Eye (tissue), 1 donor: ENCODE data around the gene CYP24A1.

Source experiments
- DNase-seq: peaks from one replicate; pipeline ENCODE4 v3.0.0-alpha.2; 2015

Gene CYP24A1

DNA sequence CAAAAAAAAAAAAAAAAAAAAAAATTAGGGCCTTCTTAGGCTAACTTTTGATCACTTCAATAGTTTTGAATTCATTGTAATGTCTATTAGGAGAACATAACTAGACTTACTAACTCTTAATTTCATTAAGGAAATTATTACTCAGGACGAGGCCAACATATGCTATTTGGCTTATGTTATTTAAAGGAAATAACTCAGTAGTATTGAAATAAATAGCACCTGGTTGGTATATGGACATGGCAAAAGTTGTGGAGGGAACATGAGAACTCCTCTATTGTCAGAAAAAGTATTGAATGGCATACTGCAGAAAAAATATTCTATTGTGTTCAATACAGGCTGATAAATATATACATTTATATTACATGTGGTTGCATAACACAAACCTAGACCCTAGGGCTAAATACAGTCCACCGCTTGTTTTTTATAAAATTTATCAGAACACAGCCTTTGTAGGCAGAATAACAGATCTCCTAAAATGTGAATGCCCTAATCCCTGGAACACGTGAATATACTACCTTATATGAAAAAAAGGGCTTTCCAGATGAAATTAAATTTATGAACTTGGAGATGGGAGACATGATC lies 18.0 kb downstream of the CYP24A1 start:
- DNase-seq: no peak

DNA sequence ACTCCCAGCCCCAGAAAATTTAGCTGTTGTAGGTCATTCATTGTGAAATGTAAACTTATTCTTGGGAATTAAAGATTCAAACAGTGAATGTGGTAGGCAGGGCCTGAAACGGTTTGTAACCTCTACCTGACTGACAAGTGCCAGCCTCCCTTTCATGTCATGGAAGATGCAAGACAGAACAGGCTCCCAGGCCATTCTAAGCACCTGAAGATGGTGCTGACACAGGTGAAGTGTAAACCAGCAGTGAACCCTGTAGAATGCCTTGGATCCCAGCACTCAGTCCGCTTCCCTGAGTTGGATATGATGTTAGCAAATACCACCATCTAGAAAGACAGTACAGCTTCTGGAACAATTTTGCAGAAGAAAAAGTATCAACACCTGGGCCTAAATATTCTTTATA lies 19.3 kb downstream of the CYP24A1 start:
- no peak for DNase-seq

DNA sequence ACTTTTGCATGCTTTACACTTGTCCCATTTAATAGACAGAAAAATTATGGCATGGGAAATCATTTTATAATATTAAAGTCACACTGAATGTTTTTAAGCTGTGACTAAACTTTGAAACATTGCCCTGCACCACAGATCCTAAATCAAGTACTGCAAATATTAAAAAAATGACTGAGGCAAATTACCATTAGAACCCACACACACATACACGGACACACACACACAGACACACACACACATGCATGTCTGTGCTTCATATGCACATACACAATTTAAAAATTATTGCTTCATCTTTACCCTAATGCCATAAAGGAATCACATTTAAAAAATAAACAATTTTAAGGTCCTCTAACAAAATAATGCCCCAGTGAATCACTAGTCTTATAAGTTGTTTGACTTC lies 19.9 kb downstream of the CYP24A1 start:
- no peak for DNase-seq

DNA sequence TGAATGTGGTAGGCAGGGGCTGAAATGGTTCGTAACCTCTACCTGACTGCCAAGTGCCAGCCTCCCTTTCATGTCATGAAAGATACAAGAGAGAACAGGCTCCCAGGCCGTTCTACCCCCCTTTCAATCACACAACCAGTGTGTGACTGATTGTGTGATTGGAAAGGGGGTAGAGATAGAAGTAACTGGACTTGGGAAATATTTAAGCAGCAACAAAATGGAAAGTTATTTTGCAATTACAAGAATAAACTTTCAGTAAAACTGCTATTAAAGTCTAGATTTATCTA lies 20.8 kb downstream of the CYP24A1 start:
- DNase-seq: no peak

DNA sequence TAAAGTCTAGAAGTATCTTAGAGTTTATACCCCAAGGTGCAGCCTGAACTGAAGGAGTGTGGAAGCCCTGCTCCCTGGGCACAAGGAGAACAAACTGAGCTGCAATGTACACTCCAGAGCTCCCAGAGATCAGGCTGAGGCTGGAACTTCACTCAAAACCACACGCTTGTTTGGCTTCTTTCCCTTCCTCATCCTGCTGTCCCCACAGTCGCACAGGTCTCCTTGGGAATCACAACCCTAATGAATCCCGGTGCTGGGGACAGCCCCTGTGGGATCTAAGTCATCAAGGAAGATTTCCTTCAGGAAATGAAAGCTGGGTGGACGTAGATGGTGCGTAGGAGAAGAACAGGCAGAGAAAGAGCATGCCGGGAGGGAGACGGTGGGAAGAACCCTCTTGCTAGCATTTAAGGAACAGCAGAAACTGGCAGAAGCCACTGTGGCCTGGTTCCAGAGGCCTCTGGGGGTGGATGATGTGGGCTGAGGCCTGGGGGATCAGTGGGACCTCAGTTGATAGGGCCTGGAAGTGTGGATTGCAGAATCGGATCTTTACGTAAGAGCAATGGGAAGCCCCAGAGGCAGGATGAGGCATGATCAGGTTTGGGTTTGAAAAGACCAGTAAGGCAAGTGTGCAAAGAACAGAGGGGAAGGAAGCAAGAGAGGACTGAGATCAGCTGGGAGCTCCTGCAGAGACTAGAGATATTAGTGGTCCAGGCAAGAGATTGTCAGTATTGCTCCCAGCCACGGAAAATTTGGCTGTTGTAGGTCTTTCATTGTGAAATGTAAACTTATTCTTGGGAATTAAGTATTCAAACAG lies 21.4 kb downstream of the CYP24A1 start:
- DNase-seq: no peak

DNA sequence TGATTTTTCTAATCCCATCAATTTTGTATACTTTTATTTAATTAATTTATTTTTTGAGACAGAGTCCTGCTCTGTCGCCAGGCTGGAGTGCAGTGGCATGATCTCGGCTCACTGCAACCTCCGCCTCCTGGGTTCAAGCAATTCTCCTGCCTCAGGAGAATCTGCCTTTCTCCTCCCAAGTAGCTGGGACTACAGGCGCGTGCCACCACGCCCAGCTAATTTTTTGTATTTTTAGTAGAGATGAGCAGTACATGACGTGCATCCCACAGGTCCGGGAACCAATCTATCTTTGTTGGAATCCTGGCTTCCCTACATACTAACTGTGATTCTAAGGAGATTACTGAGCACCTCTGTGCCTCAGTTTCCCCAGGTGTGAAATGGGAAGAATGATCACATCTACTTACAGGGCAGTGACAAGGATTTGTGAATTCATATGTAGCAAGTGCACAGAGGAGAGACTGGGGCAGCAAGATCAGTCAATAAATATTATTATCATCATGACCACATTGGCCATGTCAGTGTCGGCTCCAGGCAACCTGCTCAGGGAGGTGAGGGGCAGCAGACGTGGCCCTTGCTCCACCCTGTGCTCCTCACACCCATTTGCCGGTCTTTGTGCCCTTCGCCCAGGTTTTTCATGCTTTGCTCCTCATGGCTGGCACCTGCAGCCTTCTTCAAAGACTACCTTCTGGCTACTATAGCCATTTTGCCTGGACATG lies 22.1 kb downstream of the CYP24A1 start:
- DNase-seq: no peak

DNA sequence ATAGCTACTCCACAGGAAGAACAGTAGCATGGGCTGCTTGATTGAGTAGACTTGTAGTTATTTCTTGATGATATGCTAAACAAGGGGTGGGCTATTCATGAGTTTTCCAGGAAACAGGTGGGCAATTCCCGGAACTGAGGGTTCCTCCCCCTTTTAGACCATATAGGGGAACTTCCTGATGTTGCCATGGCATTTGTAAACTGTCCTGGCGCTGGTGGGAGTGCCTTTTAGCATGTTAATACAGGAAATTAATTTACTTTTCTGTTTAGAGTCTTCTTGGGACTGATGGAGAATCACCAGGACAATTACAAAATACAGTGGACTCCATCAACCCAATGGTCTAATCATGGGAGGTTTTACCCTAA lies 22.7 kb downstream of the CYP24A1 start:
- no peak for DNase-seq

DNA sequence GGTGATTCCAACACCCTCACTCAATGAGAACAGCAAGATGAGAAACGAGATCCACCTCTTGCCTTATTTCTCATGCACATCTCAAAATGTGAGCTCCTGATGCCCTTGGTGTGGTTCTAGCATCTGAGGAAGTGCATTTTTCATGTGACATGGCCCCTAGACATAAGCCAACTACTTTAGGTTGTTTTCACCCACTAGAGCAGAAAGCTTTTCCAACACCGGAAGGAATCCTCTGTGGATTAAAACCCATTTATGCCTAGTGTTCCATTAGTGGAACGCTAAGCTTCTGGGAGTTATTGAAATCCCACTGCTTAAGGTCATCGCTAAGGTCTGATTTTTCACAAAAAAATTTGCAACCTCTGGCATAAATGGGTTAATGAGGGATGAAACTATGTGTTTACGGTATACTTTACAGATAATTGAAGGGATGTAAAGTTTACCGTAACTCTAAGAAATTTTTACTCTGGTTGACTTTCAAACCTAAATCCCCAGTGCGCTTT lies 24.0 kb downstream of the CYP24A1 start:
- no peak for DNase-seq

DNA sequence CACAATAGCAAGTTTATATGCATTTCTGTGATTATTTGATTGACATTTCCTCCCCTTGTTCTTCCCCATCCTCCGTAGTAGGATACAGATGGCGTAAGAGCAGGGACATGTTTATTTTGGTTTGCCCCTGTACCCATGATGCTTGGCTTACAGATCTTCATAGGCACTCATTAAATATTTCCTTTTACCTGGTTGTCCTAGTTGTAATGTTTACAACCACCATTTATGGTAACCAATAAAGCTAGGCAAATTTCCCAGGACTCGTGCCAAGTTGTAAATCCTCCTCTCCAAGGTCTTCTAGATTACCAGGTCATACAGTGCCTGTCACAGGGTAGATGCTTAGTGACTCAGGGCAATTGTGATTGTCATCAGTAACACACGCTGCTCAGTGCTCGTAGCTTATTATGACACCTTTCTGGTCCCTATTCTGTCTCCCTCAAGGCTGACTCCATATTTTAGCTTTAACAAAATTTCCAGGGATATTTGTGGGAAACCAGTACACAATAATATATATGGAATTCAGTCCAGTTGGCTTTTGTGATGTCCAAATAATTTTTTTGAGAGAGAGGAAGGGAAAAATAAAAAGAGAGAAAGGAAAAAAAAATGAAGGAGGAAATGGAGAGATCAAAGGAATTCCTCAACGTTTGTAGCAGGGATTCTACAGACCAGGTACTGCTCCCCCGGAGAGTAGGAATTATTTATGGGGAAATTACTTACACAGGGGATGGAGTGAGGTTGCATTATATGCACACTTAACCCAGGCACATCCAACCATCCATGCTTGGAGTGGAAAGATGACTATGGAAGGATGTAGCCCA lies 24.6 kb downstream of the CYP24A1 start:
- DNase-seq: no peak

DNA sequence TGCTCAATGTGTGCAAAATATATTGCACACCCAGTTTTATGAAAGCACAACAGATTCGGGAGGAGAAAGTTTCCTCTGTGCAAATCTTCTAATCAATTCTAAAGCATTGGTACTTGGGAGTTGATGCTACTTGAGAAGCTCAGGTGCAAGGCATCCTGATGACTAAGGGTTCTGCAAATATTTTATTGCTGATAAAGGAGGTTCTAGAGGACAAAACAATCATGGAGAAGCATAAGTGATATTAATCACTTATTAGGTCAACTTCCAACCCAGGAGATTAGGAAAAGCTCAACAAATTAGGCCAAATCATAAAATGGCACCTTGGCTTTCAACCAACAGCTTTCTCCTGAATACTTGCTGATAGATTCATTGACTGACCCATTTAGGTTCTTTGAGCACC lies 27.1 kb downstream of the CYP24A1 start:
- DNase-seq: no peak

DNA sequence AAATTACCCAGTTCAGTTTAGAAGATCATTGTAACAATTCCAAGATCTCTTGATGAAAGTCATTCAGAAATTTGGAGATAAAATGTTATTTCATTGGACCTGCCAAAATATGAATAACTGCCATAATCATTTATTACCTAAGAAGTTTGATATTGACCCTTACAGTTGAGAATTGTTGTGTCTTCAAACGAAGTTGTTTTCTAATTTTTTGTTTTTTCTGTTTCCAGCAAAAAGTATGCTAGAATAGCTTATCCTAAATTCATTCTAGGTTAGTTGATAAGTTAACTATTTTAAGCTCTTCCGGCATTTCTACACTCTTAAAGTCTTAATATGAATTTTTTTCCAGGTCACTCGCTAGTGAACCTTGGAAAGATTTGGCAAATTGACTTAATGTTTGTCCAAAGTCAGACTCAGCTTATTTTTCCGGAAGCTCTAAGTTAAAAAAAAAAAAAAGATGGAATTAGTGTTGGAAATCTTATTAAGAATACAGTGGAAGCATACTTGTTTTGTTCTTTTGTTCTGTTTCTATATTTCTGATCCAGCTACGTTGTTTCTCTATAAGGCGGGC lies 28.9 kb downstream of the CYP24A1 start:
- no peak for DNase-seq

DNA sequence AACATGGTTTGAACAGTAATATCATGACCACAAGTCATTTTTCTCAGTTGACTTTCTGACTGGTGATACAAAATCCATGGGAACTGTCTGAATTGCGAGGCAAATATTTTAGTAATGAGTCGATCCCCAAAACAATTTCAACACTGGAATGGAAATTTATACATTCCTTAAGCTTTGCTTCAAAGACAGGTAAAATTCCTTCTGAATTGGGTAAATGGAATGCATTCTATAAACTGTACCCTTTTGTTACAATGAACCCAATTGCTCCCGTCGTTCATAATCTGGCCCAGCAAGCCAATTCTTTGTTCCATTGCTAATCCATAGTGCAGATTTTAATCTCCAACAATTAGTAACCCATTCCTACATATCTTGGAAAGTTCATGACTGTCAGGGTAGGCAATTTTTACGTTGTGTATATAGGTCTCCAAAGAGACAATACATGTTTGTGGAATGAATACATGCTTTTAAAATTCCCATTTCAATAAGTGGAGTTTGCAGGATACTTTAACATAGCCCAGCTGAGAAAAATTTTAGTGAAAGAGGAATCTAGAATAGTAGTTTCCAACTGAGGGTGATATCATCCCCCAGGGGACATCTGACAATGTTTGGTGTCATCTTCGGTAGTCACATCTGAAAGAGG lies 32.7 kb downstream of the CYP24A1 start:
- DNase-seq: no peak

DNA sequence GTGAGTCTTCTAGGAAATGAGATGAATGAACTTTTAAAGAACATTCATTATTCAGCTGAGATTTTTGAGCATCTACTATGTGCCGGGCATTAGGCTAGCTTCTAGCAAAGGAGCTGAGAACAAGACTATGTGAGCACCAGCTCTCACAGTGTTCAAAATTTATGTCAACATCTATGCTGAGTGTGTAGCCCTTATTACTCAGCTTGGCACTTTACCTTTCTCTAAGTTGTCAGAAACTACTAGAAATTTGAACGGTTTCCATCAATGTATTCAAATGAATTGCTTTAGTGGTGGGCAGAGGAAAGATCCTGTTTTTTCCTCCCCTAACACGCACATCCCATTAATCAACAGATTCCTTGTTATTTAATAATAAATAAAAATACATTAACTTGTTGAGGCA lies 33.3 kb downstream of the CYP24A1 start:
- DNase-seq: no peak

DNA sequence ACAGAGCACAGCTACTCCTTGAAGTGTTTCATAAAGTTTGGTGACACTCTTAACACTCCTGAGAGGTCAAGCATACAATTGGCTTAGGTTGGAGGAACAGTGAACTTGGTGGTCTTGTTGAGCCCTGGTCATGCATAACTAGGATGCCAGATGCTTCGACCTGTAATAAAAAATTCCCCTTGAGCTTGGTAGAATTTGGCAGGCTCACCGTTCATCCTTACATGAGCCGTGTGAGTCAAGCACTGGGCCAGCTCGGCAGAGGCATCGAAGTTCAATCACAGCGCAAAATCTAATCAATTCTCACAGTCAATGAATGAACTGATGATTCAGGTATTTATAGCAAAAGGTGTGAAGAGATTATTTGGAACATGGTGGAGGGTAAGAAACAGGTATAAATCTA lies 33.7 kb downstream of the CYP24A1 start:
- no peak for DNase-seq

DNA sequence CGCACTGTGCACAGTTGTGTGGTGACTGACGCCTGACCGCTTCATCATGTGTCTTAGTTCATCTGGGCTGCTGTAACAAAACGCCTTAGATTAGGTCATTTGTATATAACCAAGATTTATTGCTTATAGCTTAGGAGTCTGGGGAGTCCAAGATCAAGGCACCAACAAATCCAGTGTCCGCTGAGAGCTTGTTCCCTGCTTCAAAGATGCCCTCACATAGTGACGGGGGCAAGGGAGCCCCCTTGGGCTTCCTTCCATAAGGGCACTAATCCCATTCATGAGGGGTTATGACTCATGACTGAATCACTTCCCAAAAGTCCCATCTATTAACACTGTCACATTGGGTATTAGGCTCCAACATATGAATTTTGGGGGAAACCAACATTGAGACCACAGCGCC lies 34.6 kb downstream of the CYP24A1 start:
- no peak for DNase-seq

DNA sequence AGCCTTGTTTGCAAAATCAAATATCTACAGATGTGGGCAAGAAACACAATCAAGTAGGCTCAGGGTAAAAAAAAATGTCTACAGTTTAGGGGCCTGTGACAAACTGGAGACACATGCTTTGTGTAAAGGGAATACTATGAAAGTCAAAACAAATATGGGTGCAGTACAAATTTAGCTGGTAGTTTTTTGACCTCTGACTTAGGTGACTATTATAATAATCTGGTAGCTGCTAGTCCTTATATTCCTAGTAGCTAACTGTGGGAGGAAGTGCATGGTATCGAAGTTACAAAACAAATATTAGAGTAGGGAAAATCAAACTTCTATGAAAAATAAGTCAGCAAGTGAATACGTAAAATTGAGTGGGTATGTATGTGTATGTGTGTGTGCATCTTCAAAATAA lies 35.4 kb downstream of the CYP24A1 start:
- DNase-seq: no peak

DNA sequence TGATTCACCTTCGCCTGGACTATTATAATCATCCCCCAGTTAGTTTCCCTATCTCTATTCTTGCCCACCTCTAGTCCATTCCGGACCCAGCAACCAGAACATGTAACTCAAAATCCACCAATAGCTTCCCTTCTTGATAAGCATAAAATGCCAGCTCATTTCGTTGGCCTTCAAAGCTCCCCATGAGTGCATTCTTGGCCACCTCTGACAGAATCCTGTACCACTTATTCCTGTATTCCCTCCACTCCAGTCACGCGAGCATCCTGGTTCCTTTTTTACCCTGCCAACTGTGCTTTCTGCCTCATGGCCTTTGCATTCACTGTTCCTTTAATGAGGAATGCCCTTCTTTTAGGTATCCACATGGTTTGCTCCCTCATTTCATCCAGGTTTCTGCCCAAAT lies 36.7 kb downstream of the CYP24A1 start:
- DNase-seq: no peak

DNA sequence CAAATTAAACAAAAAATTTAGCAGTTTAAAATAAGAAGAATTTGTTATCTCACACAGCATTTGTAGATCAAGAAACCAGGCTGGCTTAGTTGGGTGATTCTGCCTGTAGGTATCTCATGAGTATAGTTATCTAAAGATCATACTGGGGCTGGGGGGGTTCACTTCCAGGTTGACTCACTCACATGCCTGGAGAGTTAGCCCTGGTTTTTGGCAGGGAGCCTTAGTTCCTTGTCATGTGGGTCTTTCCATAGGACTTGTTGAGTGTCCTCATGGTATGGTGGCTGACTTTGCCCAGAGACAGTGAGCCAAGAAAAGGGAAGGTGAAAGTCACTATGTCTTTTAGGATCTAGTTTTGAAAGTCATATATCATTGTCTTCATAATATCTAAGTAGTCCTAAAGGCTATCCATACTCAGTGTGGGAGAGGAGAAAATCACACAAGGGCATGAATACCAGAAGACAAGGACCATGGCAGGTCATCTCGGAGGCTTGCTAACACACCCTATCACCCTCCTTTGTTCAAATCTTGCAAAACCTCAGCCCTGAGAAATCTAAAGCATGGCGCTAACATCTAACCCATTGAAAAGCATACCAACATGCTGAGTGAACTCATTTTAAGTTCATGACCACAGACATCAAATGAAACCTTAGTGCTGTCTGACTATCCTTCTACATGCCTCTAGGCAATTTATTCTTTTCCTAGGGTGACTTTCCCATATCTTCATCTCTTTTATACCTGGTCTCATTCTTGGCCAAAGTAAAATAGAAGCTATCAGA lies 39.2 kb downstream of the CYP24A1 start:
- no peak for DNase-seq

DNA sequence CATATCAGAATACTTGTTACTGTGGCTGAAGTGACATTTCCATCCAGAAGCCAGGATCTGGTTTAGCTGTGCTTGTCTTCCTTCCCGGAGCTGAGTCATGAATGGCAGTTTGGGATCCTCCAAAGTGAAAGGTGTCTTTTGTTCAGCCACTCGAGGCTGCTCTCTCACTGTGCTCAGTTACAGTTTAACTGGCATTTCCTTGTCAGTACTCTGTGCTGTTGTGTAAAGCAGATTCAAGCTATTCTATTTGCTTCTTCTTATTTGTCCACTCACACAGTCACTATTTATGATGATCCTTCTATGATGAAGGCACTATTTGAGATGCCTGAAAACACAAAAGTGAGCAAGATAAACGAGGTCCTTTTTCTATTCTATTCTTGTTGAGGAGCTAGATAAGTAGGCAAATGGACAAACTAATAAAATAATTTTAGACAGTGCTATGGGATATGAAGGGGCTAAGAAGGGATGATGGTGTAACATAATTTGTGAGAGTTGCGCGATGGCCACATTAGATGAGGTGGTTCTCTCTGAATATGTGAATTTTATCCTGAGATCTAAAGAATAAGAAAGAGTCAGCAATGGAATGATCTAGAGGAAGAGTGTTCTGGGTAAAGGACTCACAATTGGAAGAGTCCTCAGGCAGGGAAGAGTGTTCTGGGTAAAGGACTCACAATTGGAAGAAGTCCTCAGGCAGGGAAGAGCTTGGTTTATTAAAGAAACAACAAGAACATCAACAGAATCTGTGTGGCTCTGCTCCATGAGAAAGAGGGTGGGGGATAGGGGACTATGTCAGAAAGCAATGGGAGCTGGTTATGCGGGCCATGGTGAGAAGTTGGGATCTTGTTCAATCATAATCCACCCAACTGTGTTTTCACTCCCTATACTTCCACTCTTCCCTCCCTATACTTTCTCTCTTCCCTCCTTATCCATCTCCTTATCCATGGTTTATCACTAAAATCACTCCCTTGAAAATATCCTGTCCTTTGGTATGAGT lies 40.1 kb downstream of the CYP24A1 start:
- peak; percentile 13 for DNase-seq
